Endothelial cell of umbilical vein (primary cell): Measurements from ENCODE around the gene CFAP61.

Source experiments
- CTCF ChIP-seq, 2 donors: IDR thresholded peaks; 1 replicate in 1 of 2; 2 replicates in 1 of 2; pipeline ENCODE4 v1.5.1; 2011; ENCODE audit warnings: low read length in 2 of 2, mild to moderate bottlenecking in 2 of 2, moderate library complexity in 2 of 2, control low read depth in 1 of 2, inconsistent platforms in 1 of 2, low read depth in 1 of 2; ENCODE audit not compliant: insufficient read depth in 1 of 2; ENCODE audit errors: extremely low read depth in 1 of 2
- GATA2 ChIP-seq: IDR thresholded peaks from 2 replicates; pipeline ENCODE4 v1.7.0; 2011; ENCODE audit warnings: low read depth, mild to moderate bottlenecking, moderate library complexity, mixed read lengths, low read length; ENCODE audit not compliant: insufficient read length, insufficient read depth
- JUN ChIP-seq: IDR thresholded peaks from 2 replicates; pipeline ENCODE4 v1.6.1; 2011; ENCODE audit warnings: borderline replicate concordance, low read depth; ENCODE audit not compliant: insufficient read length, insufficient read depth
- POLR2A ChIP-seq: IDR thresholded peaks from 2 replicates; pipeline ENCODE4 v1.6.1; 2012; ENCODE audit warnings: low read depth, mild to moderate bottlenecking, control low read depth, low read length

DNA sequence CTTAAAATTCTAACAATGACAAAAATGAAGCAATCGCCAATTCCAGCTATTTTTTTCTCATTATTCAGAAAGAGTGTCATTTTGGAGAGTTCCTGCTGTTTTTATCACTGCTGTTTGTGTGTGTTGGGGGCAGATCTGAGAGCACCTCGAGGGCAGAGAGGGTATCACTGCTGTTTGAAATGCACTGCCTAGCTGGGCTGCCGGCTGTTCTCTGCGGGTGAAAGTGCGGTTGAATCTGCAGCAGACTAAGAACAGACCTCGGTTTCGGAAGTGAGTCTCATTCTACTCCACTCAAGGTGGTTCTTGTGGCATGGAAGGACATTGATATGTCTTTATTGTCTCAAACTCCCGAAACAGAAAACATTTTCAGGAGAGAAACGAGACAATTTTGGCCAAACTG is 333.9 kb downstream of the CFAP61 start:
- no peak for TF ChIP-seq POLR2A
- TF ChIP-seq CTCF (IDR thresholded peaks at IDR 0.05; ENCODE audit: extremely low read depth in 1 of 2, insufficient read depth in 1 of 2, low read depth in 1 of 2, low read length in 2 of 2): no peak
- no peak for TF ChIP-seq JUN
- TF ChIP-seq GATA2: no peak
